Measurements from ENCODE around the gene KIT.
"Not testable (repeated sequence)": the region's sequence is repeated elsewhere in the genome, so short reads cannot be mapped to it uniquely, and the experiment has no call there.

The KIT gene

GRCh38 chr4:54632537-54632936 is 25.2 kb upstream of the KIT start:
- no peaks in the 10 kb centered on the region for H3K27me3 ChIP-seq (ENCODE audit: insufficient read depth, poor library complexity, severe bottlenecking)
- H3K27ac ChIP-seq (replicated peaks), result no peak overlapping the region
- TF ChIP-seq GABPA (IDR thresholded peaks at IDR 0.05; ENCODE audit: low read depth) (no peak), CTCF (IDR thresholded peaks at IDR 0.05; ENCODE audit: insufficient read depth, low read length) (no peak), POLR2AphosphoS5 (IDR thresholded peaks at IDR 0.05; ENCODE audit: low read depth) (no peak), REST (IDR thresholded peaks at IDR 0.05; ENCODE audit: insufficient replicate concordance, low read depth) (no peak), SPI1 (IDR thresholded peaks at IDR 0.05; ENCODE audit: borderline replicate concordance, low read depth) (no peak)
- H3K4me3 ChIP-seq (replicated peaks; ENCODE audit: insufficient read depth, low read length), result no peak overlapping the region
- DNase-seq (ENCODE audit: low read depth in 1 of 2, low spot score in 1 of 2), result no peak

GRCh38 chr4:54633102-54633740 is 24.5 kb upstream of the KIT start:
- H3K4me3 ChIP-seq (replicated peaks; ENCODE audit: insufficient read depth, low read length); DNase-seq (ENCODE audit: low read depth in 1 of 2, low spot score in 1 of 2); H3K27me3 ChIP-seq (ENCODE audit: insufficient read depth, poor library complexity, severe bottlenecking); H3K27ac ChIP-seq (replicated peaks): not testable (repeated sequence)

GRCh38 chr4:54635318-54635717 is 22.4 kb upstream of the KIT start:
- DNase-seq (ENCODE audit: low read depth in 1 of 2, low spot score in 1 of 2), result no peak
- Histone ChIP-seq H3K4me3 (replicated peaks; ENCODE audit: insufficient read depth, low read length) (no peak overlapping the region), H3K27ac (replicated peaks) (no peak overlapping the region), H3K27me3 (ENCODE audit: insufficient read depth, poor library complexity, severe bottlenecking) (no peaks in the 10 kb centered on the region)
- TF ChIP-seq SPI1 (IDR thresholded peaks at IDR 0.05; ENCODE audit: borderline replicate concordance, low read depth) (no peak), POLR2AphosphoS5 (IDR thresholded peaks at IDR 0.05; ENCODE audit: low read depth) (no peak), GABPA (IDR thresholded peaks at IDR 0.05; ENCODE audit: low read depth) (no peak), CTCF (IDR thresholded peaks at IDR 0.05; ENCODE audit: insufficient read depth, low read length) (no peak), REST (IDR thresholded peaks at IDR 0.05; ENCODE audit: insufficient replicate concordance, low read depth) (no peak)

GRCh38 chr4:54637325-54637724 is 20.4 kb upstream of the KIT start:
- H3K4me3 ChIP-seq (replicated peaks; ENCODE audit: insufficient read depth, low read length), result no peak overlapping the region
- DNase-seq (ENCODE audit: low read depth in 1 of 2, low spot score in 1 of 2), result no peak
- TF ChIP-seq POLR2AphosphoS5 (IDR thresholded peaks at IDR 0.05; ENCODE audit: low read depth), result no peak
- TF ChIP-seq GABPA (IDR thresholded peaks at IDR 0.05; ENCODE audit: low read depth), result no peak
- no peak for TF ChIP-seq CTCF (IDR thresholded peaks at IDR 0.05; ENCODE audit: insufficient read depth, low read length)
- TF ChIP-seq SPI1 (IDR thresholded peaks at IDR 0.05; ENCODE audit: borderline replicate concordance, low read depth), result no peak
- no peak for TF ChIP-seq REST (IDR thresholded peaks at IDR 0.05; ENCODE audit: insufficient replicate concordance, low read depth)
- H3K27ac ChIP-seq (replicated peaks), result no peak overlapping the region
- H3K27me3 ChIP-seq (ENCODE audit: insufficient read depth, poor library complexity, severe bottlenecking), result no peaks in the 10 kb centered on the region

GRCh38 chr4:54641101-54641500 is 16.7 kb upstream of the KIT start:
- not testable (repeated sequence) for H3K4me3 ChIP-seq (replicated peaks; ENCODE audit: insufficient read depth, low read length); H3K27me3 ChIP-seq (ENCODE audit: insufficient read depth, poor library complexity, severe bottlenecking); DNase-seq (ENCODE audit: low read depth in 1 of 2, low spot score in 1 of 2); H3K27ac ChIP-seq (replicated peaks)

All from HL-60 (cell line).